RKO (cell line): Measurements from ENCODE around the gene TMEM120B.
"Not testable (repeated sequence)": the region's sequence is repeated elsewhere in the genome, so short reads cannot be mapped to it uniquely, and the experiment has no call there.

Experiments used
- DNase-seq: peaks from one replicate; pipeline ENCODE4 v3.0.0-alpha.2; 2016; ENCODE audit warnings: low spot score

TMEM120B gene

DNA sequence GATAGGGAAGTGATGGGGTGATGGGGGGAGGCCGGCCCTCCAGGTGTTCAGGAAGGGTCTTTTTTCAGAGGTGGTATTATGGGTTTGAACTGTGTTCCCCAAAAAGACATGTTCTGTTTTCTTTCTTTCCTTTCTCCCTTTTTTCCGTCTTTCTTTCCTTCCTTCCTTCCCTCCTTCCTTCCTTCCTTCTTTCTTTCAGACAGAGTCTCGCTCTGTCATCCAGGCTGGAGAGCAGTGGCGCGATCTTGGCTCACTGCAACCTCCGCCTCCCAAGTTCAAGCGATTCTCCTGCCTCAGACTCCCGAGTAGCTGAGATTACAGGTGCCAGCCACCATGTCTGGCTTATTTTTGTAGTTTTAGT, 3.5 kb upstream of the TMEM120B start:
- DNase-seq: not testable (repeated sequence)

DNA sequence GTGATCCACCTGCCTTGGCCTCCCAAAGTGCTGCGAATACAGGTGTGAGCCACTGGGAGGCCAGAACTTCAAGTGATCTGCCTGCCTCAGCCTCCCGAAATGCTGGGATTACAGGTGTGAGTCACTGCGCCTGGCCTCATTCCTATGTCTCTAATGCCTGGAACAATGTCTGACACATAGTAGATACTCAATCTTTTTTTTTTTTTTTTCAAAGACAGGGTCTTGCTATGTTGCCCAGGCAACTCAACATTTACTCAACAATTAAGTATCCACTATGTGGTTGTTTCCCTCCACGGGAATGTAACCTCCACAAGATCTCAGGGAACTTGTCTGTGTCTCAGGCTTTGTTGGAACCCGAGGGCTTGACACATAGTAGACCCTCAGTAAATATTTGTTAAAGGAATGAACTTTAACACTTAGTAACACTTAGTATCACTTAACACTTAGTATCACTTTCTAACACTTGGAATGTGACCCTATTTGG, 3.0 kb upstream of the TMEM120B start:
- peak; percentile 78 for DNase-seq

DNA sequence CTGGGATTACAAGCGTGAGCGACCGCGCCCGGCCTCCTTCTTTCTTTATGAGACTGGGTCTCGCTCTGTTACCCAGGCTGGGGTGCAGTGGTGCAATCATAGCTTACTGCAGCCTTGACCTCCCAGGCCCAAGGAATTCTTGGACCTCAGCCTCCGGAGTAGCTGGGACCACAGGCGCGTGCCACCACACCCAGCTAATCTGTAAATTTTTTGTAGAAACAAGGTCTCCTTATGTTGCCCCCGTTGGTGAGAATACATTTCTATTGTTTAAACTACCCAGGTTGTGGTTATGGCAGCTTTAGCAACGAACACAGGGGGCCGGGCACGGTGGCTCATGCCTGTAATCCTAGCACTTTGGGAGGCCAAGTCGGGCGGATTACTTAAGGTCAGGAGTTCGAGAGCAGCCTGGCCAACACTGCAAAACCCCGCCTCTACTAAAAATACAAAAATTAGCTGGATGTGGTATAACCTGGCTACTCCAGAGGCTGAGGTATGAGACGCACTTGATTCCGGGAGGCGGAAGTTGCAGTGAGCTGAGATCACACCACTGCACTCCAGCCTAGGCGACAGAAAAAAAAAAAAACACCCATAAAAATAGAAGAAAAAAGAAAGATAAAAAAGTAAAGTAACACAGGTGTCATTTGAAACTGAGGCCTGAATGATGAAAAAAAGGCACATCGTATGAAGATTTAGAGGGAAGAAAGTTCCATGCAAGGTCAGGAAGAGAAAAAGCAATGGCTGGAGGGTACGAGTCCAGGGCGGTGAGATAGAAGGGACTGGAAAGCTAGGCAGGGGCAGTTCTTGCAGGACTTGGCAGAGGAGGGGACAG, 977 bp upstream of the TMEM120B start:
- no peak for DNase-seq

DNA sequence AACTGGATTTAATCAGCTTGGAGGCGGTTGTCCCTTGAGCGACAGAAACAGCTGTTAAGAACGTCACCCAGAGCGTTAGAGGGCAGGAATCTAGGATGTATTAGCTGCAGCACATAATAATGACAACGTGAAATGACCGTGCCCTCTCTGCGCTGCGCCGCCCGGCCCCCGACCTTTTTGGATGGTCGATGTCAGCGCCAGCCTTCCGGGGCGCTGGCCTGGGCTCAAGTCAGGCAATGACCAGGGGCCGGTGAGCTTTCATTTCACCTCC, 427 bp upstream of the TMEM120B start:
- peak; percentile 56 for DNase-seq

DNA sequence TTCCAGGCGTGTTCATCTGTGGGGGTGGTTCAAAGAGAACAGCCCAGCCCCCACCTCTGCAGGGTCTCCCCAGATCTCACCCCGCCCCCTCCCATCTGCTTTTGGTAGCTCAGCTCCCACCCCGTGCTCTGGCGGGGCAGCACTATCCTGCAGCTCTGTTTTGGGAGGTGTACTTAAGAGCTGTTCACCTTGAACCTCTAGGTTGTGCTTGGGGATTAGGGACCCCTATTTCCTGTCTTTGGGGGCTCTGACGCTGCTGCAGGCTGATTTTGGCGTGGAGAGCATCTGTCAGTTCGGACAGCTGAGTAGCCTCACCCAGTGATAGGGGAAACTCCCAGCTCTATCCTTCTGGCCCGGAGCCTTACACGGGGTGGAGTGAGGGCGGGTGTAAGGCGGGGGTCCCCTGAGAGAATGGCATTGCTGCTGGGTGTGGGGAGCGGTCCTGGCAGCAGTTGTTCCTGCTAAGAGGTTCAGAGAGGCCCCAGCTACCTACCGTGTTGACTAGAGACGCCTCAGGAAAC, 765 bp downstream of the TMEM120B start:
- DNase-seq: no peak

DNA sequence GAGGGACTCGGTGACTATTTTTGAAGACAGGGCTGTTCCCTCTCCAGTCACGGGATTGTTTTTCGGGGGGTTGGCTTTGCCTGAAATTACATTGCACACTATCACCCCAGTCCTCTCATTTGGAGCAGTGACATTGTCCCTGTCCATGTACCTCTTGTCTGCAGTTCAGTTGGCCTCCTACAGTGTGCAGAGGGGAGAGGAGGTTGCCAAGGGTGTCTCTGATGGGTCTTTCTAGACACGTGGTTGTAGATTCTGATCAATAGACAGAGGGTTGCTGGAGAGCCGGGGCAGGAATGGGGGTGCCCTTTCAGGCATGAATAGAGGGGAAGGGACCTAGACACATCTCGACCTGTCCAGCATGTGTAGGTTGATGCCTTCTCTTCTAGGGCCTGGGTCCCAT, 1.2 kb downstream of the TMEM120B start:
- no peak for DNase-seq

DNA sequence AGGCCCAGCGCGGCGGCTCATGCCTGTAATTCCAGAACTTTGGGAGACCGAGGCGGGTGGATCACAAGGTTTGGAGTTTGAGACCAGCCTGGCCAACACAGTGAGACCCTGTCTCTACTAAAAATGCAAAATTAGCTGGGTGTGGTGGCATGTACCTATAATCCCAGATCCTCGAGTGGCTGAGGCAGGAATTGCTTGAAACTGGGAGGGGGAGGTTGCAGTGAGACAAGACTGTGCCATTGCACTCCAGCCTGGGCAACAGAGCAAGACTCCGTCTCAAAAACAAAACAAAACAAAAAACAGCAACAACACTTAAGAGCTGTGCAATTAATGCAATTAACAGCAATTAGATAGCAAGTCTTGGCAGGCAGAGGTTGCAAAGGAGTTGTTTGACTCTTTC, 2.5 kb downstream of the TMEM120B start:
- not testable (repeated sequence) for DNase-seq

DNA sequence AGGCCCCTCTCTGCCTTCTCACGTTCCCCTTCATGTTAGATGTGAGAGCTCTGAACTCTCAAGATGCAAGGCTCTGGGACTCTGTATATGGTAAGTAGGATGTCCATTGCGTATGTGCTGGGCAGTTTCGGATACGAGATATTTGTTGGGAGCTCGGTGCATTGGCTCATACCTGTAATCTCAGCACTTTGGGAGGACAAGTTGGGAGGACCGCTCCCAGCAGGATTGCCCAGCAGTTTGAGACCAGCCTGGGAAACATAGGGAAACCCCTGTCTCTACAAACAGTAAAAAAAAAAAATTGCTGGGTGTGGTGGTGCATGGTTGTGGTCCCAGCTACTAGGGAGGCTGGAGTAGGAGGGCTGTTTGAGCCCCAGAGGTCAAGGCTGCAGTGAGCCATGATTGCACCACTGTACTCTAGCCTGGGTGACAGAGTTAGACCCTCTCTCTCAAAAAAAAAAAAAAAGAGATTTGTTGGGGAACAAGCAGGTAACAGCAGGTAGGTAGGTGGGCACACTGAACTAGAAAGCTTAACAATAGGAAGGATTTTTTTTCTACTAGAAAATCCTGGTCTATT, 3.4 kb downstream of the TMEM120B start:
- DNase-seq: no peak

DNA sequence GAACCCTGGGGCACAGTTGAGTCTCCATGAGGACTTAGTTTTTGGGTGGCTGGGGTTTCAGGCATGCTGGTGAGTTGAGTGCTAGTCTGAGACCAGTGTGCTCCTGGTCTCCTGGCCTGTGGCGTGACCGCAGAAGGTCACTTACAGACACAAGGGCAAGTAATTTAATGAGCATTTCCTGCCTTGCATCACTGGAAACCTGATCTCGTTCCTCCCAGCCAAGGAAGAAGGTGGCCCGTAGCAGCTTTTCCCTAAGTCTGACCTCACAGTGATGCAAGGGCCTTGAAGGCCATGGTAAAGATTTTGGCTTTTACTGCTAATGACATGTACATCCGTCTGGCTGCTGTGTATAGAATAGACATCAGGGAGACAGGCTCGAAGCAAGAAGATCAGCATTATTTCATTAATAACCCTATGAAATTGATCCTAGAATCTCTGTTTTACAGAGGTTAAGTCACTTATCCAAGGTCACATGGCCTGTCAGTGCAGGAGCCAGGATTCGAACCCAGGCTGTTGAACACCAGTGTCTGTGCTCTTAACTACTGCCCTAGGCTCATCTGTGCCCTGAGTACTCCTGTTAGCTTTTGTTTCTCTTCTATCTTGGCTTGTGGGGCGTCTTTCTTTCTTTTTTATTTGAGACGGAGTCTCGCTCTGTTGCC, 4.6 kb downstream of the TMEM120B start:
- DNase-seq: peak; percentile 32

DNA sequence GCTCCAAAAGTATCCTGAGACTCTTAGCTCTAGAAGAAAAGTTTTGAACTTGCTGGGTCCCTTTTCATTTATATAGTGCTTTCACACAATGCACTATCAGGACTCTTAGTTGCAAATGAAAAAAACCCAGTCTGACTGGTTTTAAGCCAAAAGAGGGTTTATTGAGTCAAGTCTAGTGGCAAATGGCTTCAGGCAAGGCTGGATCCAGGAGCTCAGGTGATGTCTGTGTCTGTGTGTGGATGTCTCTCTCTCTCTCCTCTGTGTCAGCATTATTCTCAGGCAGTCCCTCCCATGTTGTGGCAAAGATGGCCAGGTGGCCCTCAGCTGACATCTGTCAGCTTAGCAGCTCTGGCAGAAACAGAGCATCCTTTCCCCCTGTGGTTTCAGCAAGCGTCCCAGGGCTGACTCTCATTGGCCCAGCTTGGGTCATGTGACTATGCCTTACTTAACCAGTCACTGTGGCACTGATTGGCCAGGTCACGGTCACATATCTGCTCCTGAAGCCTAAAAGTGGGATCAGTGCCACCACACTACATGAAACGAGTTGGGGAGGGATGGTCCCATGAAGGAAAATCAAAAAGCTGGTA, 6.2 kb downstream of the TMEM120B start:
- no peak for DNase-seq

DNA sequence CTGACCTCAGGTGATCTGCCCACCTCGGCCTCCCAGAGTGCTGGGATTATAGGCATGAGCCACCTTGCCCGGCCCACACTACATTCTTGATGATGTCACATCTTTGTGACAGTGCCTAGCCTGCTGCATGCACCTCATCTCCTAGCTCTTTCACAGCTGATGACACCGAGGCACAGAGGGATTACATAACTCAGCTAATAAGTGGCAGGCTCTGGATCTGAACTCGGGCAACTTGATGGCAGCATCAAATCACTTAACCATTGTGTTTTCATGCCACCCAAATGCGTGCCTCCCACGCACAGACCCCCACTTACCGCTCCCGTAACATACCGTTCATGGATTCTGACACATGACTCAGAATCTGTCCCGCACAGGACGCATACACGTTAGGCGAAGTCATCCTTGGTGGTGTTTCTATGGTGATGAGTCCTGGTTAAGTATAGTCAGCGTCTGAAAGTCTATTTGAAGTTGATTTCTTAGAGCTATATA, 7.4 kb downstream of the TMEM120B start:
- peak; percentile 80 for DNase-seq

DNA sequence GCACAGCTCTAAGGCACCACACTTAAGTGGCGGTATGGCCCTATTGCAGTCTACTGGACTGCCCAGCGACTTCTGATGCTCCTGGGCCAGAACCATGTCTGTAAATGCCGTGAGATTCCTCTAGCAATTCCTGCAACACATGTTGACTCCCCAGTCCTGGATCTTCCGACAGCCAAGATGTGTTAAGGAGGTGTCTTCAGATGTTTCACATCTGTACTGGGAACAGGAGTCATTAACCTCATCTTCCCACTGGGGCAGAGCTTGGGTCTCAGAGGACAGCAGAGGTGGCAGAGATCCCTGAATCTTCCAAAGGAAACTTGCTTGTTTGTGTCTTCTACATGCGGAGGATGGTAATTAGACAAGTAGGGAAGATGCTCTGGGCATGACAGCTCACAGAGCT, 8.2 kb downstream of the TMEM120B start:
- DNase-seq: no peak

DNA sequence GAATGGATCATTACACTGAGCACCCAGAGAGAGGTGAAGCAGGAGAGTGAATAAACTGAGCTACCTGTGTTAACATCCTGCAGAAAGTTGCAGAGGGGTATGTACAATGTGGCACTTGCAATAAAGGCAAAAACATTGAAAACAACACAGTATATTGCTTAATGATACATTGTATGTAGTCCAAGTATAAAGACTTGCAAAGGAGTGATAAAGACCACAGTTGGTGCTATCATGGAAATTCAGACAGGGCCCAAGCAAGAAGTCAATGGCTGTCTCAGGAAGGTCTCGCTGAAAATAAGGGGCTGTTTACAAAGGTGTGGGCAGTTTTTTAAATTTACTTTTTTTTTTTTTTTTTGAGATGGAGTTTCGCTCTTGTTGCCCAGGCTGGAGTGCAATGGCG, 10.0 kb downstream of the TMEM120B start:
- no peak for DNase-seq

DNA sequence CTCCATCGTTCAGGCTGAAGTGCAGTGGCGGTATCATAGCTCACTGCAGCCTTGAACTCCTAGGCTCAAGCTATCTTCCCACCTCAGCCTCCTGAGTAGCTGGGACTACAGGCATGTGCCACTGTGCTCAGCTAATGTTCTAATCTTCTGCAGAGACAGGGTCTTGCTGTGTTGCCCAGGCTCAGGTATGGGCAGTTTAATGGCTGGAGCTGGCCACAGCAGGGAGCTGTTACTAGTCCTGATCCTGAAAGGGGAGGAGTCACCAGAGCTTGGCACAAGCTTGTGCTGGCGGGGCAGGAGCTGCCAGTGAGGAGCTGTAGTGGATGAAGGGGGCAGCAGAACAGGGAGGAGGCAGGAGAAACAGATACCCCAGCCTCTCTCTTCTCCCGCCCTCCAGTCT, 10.6 kb downstream of the TMEM120B start:
- no peak for DNase-seq

DNA sequence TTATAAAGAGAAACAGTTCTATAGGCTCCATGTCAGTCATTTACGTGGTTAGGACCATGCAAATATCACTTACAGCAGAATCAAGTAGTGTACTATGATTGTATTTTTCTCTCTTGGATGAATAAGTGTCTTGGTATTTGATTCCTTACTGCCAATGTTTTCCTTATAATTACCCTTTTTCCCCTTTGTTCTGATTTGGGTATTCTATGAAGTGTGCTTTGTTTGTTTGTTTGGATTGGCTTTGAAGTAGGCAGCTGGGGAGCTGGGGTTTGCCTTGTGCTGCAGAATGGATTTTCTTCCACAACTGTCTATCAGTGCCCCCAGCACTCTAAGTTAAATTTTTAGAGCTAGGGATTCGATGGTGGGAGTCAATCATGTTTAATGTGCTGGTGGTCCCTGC, 12.4 kb downstream of the TMEM120B start:
- DNase-seq: no peak

DNA sequence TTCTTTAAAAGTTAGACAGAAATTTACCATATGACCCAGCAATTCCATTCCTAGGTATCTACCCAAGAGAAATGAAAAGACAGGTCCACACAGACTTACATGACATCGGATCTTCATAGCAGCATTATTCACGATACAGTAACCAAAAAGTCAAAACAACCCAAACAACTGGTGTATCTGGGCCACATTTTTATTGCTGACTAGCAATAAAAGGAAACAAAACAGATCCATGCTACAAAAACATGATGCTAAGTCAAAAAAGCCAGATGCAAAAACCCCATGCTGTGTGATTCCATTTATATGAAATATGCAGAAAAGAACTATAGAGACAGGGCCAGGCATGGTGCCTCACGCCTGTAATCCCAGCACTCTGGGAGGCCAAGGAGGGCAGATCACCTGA, 12.9 kb downstream of the TMEM120B start:
- DNase-seq: no peak

DNA sequence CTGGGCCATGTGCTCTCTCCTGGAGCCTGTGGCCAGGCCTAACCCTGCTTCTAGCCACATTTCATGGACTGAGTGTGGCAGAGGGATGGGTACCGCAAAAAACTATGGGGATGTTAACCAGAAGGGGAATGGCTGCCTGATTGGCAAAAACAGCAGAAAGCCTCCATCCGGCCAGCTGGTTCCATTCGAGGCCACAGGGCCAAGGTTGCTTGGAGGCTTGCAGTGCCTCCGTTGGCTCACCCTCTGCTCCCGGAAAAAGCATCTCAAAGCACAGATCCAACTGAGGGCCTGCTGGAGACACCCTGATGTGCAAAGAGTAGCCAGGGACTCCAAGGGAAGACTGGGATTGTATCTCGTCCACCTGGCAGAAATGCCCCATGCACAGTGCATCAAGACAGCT, 16.5 kb downstream of the TMEM120B start:
- DNase-seq: no peak

DNA sequence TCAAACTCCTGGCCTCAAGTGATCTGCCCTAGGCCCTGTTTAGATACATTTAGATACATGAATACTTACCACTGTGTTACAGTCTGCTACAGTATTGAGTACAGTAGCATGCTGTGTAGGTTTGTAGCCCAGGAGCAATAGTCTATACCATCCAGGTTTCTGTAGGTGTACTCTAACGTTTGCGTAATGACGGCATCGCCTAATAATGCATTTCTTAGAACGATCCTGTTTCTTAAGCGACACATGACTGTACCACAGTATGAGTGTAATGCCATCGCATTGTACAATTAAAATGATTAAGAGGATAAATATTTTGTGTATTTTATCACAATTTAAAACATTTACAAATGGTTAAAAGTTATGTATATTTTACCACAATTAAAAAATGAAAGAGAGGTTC, 18.9 kb downstream of the TMEM120B start:
- DNase-seq: no peak

DNA sequence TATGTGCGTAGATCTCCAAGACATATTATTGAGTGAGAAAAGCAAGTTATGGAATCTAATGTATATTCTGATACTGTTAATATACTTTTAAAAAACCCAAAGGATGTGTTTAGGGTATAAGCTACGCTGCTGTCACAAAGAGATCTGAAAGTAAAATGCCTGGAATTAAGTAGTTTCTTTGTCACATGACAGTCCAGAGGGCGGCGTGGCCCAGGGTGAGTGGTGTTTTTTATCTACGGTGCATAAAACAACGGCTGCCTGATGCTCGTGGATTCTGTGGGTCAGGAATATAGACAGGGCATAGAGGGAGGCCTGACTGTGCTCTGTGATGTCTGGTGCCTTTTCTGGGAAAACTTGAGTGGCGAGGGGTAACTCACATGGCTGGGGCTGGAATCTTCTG, 21.3 kb downstream of the TMEM120B start:
- no peak for DNase-seq

DNA sequence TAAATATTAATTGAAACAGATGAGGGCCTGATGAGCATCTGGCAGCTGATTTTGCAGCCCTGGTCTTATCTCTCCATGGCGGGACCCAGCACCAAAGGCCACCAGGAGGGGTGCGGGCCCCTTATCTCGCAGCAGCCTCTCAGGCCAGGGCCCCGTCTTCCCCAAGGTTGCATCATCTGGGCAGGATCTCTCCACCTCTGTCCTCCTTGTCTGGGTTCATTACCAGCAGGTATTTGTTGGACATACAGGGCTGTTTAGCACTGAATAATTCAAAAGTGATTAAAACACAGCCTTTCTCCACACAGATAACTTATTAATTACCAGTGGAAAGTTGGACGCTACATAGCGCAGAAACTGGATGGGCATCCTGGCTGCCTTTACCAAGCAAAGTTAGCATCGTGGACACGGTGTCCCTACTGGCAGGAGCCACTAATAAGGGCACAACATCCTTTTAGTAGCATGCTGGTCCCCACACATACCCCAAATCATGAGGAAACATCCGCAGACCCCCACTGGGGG, 25.8 kb downstream of the TMEM120B start:
- DNase-seq: no peak

DNA sequence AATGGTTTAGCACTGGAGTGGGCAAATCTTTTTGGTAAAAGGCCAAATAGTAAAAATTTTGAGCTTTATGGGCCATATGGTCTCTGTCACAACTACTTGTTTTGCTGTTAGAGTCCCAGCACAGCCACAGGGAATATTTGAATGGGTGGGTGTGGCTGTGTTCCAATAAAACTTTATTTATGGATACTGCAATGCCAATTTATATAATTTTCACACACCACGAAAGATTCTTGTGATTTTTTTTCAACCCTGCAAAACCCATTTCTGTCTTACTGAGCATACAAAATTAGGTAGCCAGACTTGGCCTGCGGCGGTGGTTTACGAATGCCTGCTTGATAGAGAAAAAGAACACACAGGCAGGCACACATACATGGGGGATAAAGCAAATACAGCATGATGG, 28.3 kb downstream of the TMEM120B start:
- DNase-seq: no peak

DNA sequence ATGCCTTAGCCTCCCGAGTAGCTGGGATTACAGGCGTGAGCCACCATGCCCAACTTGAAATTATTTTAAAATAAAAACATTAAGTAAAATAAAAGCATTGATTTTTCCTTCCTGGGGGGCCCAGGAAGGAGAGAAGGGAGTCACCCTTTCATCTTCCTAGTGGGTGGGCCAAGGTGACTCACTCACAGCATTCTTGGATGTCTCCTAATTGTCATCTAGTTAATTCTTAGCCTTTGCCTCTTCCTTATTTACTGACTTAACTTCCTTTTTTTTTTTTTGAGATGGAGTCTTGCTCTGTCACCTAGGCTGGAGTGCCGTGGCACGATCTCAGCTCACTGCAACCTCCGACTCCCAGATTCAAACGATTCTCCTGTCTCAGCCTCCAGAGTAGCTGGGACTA, 29.2 kb downstream of the TMEM120B start:
- DNase-seq: no peak

DNA sequence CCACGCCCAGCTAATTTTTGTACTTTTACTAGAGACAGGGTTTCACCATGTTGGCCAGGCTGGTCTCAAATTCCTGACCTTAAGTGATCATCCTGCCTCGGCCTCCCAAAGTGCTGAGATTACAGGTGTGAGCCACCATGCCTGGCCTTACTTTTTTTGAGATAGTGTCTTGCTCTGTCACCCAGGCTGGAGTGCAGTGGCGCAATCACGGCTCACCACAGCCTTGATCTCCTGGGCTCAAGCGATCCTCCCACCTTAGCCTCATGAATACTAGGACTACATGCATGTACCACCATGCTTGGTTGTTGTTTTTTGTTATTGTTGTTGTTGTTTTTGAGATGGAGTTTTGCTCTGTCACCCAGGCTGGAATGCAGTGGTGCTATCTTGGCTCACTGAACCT, 33.0 kb downstream of the TMEM120B start:
- not testable (repeated sequence) for DNase-seq
